ENCODE data around the gene LRP1.

Gene LRP1

DNA sequence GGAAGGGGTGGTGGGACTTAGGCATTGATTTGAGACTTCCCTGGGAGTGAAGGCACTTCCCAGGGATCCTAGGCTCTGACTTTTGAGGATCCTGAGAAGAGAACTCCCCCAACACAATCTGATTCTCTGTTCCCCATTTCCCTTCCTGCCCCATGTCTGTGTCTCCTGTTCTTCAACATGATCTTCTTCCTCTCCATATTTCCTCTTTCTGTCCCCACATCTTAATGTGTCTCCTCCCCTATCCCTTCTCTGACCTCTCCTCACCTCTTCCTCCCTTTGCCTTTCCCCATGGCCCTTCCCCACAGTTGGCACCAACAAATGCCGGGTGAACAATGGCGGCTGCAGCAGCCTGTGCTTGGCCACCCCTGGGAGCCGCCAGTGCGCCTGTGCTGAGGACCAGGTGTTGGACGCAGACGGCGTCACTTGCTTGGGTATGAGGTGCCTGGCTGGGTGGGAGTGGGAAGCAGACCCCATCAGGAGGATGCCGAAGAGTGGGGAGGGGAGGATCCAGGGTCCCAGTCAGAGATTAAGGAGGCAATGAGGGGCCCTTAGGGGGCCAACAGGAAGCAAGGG, 34.4 kb downstream of the LRP1 start:
- H3K36me3 ChIP-seq (ENCODE audit: control insufficient read depth, insufficient read depth, low read length, severe bottlenecking): peaks cover 100% of the 10 kb centered on the region
- no peaks in the 10 kb centered on the region for H3K9me3 ChIP-seq (ENCODE audit: control insufficient read depth, low read length)
- no peaks in the 10 kb centered on the region for H3K27me3 ChIP-seq (replicated peaks; ENCODE audit: control insufficient read depth, insufficient read depth, low read length)
- H3K4me1 ChIP-seq (ENCODE audit: control insufficient read depth, insufficient read depth, low read length): peaks cover 40% of the 10 kb centered on the region
- no peak for DNase-seq (ENCODE audit: low read depth)
- peak overlapping the region; percentile 26 for H3K9ac ChIP-seq (ENCODE audit: low read length)
- H3K4me3 ChIP-seq (ENCODE audit: low read length): no peak overlapping the region

DNA sequence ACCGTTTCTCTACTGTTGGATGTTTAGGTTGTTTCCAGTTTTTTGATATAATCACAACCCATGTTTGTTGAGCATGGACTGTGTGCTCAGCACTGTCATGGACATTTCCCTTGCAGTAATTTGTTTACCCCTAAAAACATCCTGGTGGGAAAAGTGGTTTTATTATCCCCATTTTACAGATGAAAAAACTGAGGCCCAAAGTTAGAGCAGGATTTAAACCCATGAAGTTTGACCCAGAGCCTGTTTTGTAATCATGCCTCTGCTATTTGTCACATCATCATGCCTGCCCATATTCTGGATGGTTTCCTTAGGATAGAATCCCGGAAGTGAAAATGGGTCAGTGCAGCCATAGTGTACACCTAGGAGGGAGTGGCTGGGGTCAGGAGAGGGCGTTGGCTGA, 36.2 kb downstream of the LRP1 start:
- Histone ChIP-seq H3K27me3 (replicated peaks; ENCODE audit: control insufficient read depth, insufficient read depth, low read length) (no peaks in the 10 kb centered on the region), H3K4me3 (ENCODE audit: low read length) (no peak overlapping the region), H3K9ac (ENCODE audit: low read length) (peak overlapping the region; percentile 53), H3K9me3 (ENCODE audit: control insufficient read depth, low read length) (no peaks in the 10 kb centered on the region), H3K4me1 (ENCODE audit: control insufficient read depth, insufficient read depth, low read length) (peaks cover 26% of the 10 kb centered on the region), H3K36me3 (ENCODE audit: control insufficient read depth, insufficient read depth, low read length, severe bottlenecking) (peaks cover 100% of the 10 kb centered on the region)
- no peak for DNase-seq (ENCODE audit: low read depth)

DNA sequence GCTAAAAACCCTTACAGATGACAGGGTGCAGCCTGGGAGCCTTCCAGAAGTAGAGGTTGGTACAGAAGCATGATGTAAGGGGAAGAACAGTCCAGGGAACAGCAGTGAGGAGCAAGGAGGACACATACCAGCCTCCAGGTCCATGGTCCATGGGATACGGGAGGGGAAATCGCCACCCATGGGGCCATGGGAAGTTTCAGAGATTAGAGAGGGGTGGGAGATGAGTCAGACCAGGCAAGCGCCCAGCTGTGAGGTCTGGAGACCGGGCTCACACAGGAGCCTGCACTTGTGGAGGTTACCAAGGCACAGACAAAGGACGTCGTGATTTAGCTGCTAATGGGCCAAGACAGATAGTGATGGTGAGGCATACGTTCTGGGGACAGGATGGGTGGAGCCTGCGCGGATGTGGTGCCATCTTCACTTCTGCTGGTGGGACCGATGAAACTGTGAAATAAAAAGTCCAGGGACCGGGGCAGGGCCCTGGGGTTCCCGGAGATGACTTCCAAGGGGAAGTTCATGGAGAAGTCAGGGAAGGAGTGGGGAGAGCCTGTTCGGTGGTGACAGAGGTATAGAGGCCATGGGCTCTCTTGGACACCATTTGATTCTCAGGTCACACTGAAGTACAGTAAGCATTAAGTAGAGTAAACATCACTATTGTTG, 36.8 kb downstream of the LRP1 start:
- peak overlapping the region; percentile 53 for H3K9ac ChIP-seq (ENCODE audit: low read length)
- no peak for DNase-seq (ENCODE audit: low read depth)
- no peaks in the 10 kb centered on the region for H3K27me3 ChIP-seq (replicated peaks; ENCODE audit: control insufficient read depth, insufficient read depth, low read length)
- no peaks in the 10 kb centered on the region for H3K9me3 ChIP-seq (ENCODE audit: control insufficient read depth, low read length)
- H3K4me1 ChIP-seq (ENCODE audit: control insufficient read depth, insufficient read depth, low read length): peaks cover 28% of the 10 kb centered on the region
- H3K36me3 ChIP-seq (ENCODE audit: control insufficient read depth, insufficient read depth, low read length, severe bottlenecking): peaks cover 100% of the 10 kb centered on the region
- H3K4me3 ChIP-seq (ENCODE audit: low read length): no peak overlapping the region

DNA sequence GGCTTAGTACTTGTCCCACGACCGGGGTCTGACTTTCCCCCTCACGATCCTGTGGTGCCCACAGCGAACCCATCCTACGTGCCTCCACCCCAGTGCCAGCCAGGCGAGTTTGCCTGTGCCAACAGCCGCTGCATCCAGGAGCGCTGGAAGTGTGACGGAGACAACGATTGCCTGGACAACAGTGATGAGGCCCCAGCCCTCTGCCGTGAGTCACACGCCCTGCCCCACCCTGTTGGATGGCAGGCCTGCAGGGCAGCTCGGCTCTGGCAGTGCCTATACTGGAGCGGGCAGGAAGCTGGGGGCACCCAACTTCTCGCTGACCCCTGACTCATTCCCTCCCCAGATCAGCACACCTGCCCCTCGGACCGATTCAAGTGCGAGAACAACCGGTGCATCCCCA, 37.5 kb downstream of the LRP1 start:
- DNase-seq (ENCODE audit: low read depth): no peak
- peaks cover 34% of the 10 kb centered on the region for H3K4me1 ChIP-seq (ENCODE audit: control insufficient read depth, insufficient read depth, low read length)
- H3K27me3 ChIP-seq (replicated peaks; ENCODE audit: control insufficient read depth, insufficient read depth, low read length): no peaks in the 10 kb centered on the region
- no peak overlapping the region for H3K4me3 ChIP-seq (ENCODE audit: low read length)
- H3K9me3 ChIP-seq (ENCODE audit: control insufficient read depth, low read length): no peaks in the 10 kb centered on the region
- H3K36me3 ChIP-seq (ENCODE audit: control insufficient read depth, insufficient read depth, low read length, severe bottlenecking): peaks cover 100% of the 10 kb centered on the region
- peak overlapping the region; percentile 53 for H3K9ac ChIP-seq (ENCODE audit: low read length)

DNA sequence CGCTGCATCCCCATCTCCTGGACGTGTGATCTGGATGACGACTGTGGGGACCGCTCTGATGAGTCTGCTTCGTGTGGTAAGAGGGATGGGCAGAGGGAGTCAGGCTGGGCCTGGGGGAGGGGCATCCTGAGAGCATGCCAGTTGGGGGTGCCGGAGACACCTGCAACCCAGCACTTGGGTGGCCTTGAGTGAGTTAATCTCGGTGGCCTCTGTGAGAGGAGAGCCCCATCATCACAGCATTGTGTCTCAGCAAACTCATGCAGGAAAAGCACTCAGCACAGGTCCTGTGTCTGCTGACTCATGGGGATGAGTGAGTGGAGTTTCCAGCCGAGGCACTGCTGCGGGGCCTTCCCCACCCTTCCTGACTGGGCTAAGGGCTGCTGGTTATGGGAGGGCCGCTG, 38.7 kb downstream of the LRP1 start:
- H3K36me3 ChIP-seq (ENCODE audit: control insufficient read depth, insufficient read depth, low read length, severe bottlenecking): peaks cover 94% of the 10 kb centered on the region
- H3K27me3 ChIP-seq (replicated peaks; ENCODE audit: control insufficient read depth, insufficient read depth, low read length): no peaks in the 10 kb centered on the region
- H3K9me3 ChIP-seq (ENCODE audit: control insufficient read depth, low read length): no peaks in the 10 kb centered on the region
- DNase-seq (ENCODE audit: low read depth): peak; percentile 42
- no peak overlapping the region for H3K4me3 ChIP-seq (ENCODE audit: low read length)
- peak overlapping the region; percentile 44 for H3K9ac ChIP-seq (ENCODE audit: low read length)
- H3K4me1 ChIP-seq (ENCODE audit: control insufficient read depth, insufficient read depth, low read length): peaks cover 40% of the 10 kb centered on the region

DNA sequence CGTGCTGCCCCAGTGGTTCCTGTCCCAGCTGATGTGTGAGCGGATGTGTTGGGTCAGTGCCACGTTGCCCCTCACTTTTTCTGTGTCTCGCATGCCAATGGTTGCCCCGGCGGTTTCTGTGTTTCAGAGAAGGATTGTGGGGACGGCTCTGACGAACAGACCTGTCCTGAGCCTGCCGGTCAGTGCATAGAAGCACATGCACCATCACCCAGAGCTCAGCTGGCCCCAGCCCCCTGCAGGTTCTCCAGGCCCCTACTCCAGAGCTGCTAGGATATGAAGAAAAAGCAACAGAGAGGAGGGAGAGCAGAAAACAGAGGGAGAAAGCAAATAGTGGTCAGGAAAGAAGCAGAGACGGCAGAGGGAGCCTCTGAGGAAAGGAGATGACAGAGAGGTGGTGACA, 39.8 kb downstream of the LRP1 start:
- Histone ChIP-seq H3K36me3 (ENCODE audit: control insufficient read depth, insufficient read depth, low read length, severe bottlenecking) (peaks cover 93% of the 10 kb centered on the region), H3K9me3 (ENCODE audit: control insufficient read depth, low read length) (no peaks in the 10 kb centered on the region), H3K4me3 (ENCODE audit: low read length) (no peak overlapping the region), H3K9ac (ENCODE audit: low read length) (peak overlapping the region; percentile 52), H3K4me1 (ENCODE audit: control insufficient read depth, insufficient read depth, low read length) (peaks cover 46% of the 10 kb centered on the region), H3K27me3 (replicated peaks; ENCODE audit: control insufficient read depth, insufficient read depth, low read length) (no peaks in the 10 kb centered on the region)
- no peak for DNase-seq (ENCODE audit: low read depth)

DNA sequence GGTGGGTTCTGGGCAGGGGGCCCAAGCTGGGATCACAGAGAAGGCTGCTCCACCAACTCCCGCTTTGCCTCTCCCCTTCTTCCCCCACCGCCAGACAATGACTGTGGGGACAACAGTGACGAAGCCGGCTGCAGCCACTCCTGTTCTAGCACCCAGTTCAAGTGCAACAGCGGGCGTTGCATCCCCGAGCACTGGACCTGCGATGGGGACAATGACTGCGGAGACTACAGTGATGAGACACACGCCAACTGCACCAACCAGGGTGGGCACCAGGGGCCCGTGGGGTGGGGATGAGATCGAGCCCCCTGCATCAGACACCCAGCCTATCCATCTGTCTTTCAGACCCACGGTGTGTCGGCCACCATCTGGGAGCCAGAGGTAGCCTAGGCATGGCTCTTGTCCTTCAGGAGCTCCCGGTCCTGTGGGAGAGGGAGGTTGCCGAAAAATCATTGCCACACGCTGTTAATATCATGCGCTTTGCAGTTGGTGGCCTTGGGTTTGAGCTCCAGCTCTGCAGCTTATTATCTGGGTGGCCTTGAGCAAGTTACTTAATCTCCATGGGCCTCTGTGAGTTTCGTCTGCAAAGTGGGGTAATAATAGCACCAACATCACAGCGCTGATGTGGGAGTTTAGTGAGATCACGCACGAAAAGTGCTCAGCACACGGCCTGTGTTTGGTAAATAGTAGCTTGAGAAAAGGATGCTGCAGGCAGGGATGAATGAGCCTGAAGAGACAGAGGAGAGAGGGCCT, 40.9 kb downstream of the LRP1 start:
- Histone ChIP-seq H3K9ac (ENCODE audit: low read length) (peak overlapping the region; percentile 60), H3K27me3 (replicated peaks; ENCODE audit: control insufficient read depth, insufficient read depth, low read length) (no peaks in the 10 kb centered on the region), H3K4me3 (ENCODE audit: low read length) (no peak overlapping the region), H3K36me3 (ENCODE audit: control insufficient read depth, insufficient read depth, low read length, severe bottlenecking) (peaks cover 93% of the 10 kb centered on the region), H3K9me3 (ENCODE audit: control insufficient read depth, low read length) (no peaks in the 10 kb centered on the region), H3K4me1 (ENCODE audit: control insufficient read depth, insufficient read depth, low read length) (peaks cover 51% of the 10 kb centered on the region)
- no peak for DNase-seq (ENCODE audit: low read depth)

DNA sequence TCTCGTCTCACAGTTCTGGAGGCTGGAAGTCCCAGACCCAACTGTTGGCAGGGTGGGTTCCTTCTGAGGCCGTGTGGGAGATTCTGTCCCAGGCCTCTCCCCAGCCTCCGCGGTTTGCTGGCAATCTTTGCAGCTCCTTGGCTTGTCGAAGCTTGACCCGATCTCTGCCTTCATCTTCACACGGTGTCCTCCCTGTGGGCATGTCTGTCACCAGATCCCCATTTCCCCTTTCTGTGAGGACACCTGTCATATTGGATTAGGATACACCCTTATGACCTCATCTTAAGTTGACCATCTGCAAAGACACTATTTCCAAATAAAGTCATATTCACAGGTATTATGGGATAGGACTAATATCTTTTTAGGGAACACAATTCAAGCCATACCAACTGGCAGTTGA, 41.7 kb downstream of the LRP1 start:
- no peak for DNase-seq (ENCODE audit: low read depth)
- peaks cover 49% of the 10 kb centered on the region for H3K4me1 ChIP-seq (ENCODE audit: control insufficient read depth, insufficient read depth, low read length)
- no peaks in the 10 kb centered on the region for H3K27me3 ChIP-seq (replicated peaks; ENCODE audit: control insufficient read depth, insufficient read depth, low read length)
- peaks cover 93% of the 10 kb centered on the region for H3K36me3 ChIP-seq (ENCODE audit: control insufficient read depth, insufficient read depth, low read length, severe bottlenecking)
- no peak overlapping the region for H3K4me3 ChIP-seq (ENCODE audit: low read length)
- no peaks in the 10 kb centered on the region for H3K9me3 ChIP-seq (ENCODE audit: control insufficient read depth, low read length)
- peak overlapping the region; percentile 60 for H3K9ac ChIP-seq (ENCODE audit: low read length)

DNA sequence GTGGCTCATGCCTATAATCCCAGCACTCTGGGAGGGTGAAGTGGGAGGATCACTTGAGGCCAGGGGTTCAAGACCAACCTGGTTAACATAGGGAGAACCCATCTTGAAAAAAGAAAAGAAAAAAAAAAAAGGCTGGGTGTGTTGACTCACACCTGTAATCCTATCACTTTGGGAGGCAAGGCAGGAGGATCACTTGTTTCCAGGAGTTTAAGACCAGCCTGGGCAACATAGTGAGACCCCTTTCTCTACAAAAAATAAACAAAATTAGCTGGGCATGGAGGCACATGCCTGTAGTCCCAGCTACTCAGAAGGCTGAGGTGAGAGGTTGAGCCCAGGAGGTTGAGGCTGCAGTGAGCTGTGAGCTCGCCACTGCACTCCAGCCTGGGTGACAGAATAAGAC, 42.1 kb downstream of the LRP1 start:
- Histone ChIP-seq H3K4me3 (ENCODE audit: low read length) (no peak overlapping the region), H3K9me3 (ENCODE audit: control insufficient read depth, low read length) (no peaks in the 10 kb centered on the region), H3K9ac (ENCODE audit: low read length) (peak overlapping the region; percentile 60), H3K36me3 (ENCODE audit: control insufficient read depth, insufficient read depth, low read length, severe bottlenecking) (peaks cover 93% of the 10 kb centered on the region), H3K4me1 (ENCODE audit: control insufficient read depth, insufficient read depth, low read length) (peaks cover 51% of the 10 kb centered on the region), H3K27me3 (replicated peaks; ENCODE audit: control insufficient read depth, insufficient read depth, low read length) (no peaks in the 10 kb centered on the region)
- no peak for DNase-seq (ENCODE audit: low read depth)

DNA sequence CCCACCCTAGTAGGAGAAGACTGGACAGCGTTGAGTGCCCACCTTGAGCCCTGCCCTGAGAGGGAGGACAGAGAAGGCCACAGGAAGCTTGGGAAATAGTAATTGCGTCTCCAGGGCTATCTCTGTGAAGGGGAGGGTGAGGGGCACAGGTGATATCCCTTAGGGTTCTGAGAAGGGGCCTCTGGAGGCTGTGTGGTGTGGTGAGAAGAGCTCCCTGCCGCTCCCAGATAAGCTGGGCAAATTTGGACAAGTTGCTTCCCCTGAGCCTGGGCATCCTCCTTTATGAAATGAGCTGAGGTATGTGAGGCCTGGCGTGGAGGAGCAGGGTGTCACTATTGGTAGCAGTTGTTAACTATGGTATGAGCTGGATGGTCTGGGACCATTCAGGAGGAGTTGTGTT, 42.6 kb downstream of the LRP1 start:
- no peaks in the 10 kb centered on the region for H3K9me3 ChIP-seq (ENCODE audit: control insufficient read depth, low read length)
- H3K27me3 ChIP-seq (replicated peaks; ENCODE audit: control insufficient read depth, insufficient read depth, low read length): no peaks in the 10 kb centered on the region
- peaks cover 93% of the 10 kb centered on the region for H3K36me3 ChIP-seq (ENCODE audit: control insufficient read depth, insufficient read depth, low read length, severe bottlenecking)
- no peak overlapping the region for H3K4me3 ChIP-seq (ENCODE audit: low read length)
- no peak for DNase-seq (ENCODE audit: low read depth)
- H3K4me1 ChIP-seq (ENCODE audit: control insufficient read depth, insufficient read depth, low read length): peaks cover 54% of the 10 kb centered on the region
- H3K9ac ChIP-seq (ENCODE audit: low read length): peak overlapping the region; percentile 60

DNA sequence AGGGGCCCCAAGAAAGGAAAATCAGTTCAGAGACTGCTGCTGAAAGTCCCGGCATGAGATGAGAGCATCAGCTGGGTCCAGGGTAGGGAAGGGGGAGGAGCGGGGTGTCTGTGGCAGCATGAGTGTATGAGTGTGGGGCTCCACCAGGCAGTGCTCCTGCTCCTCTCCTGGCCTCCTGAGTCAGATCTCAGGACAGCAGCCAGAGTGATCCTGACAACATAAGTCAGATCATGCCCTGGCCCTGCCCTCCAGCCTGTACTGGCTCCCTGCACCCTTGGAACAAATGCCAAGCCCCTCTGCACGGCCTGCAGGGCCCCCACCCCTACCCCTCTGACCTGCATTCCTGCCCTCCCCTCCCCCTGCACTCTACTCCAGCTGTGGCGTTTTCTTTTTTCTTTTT, 43.4 kb downstream of the LRP1 start:
- Histone ChIP-seq H3K9me3 (ENCODE audit: control insufficient read depth, low read length) (no peaks in the 10 kb centered on the region), H3K9ac (ENCODE audit: low read length) (no peak overlapping the region), H3K36me3 (ENCODE audit: control insufficient read depth, insufficient read depth, low read length, severe bottlenecking) (peaks cover 93% of the 10 kb centered on the region), H3K4me3 (ENCODE audit: low read length) (no peak overlapping the region), H3K4me1 (ENCODE audit: control insufficient read depth, insufficient read depth, low read length) (peaks cover 58% of the 10 kb centered on the region), H3K27me3 (replicated peaks; ENCODE audit: control insufficient read depth, insufficient read depth, low read length) (no peaks in the 10 kb centered on the region)
- DNase-seq (ENCODE audit: low read depth): peak; percentile 65

Data from adipocyte (in vitro differentiated cells).